LNCAP (cell line): ENCODE data around the gene CMTM1.

Experiments
- TF ChIP-seq, protein P1 (sequence below): fragments of 450-650 bp; IDR thresholded peaks from 2 replicates; pipeline ENCODE4 v1.5.1; 2017; ENCODE audit warnings: mild to moderate bottlenecking

Gene CMTM1

DNA sequence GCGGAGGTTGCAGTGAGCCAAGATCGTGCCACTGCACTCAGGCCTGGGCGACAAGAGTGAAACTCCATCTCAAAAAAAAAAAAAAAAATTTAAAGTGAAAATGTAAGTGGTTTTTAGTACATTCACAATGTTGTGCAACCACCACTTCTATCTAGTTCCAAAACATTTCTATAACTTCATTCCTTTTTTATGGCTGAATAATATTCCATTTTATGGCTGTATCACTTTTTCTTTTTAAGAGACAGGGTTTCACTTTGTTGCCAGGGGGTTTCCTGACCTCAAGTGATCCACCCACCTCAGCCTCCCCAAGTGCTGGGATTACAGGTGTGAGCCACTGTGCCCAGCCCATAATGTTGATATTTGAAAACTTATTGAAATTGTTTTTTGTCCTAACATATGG lies 26.6 kb downstream of the CMTM1 start:
- TF ChIP-seq, protein P1, sequence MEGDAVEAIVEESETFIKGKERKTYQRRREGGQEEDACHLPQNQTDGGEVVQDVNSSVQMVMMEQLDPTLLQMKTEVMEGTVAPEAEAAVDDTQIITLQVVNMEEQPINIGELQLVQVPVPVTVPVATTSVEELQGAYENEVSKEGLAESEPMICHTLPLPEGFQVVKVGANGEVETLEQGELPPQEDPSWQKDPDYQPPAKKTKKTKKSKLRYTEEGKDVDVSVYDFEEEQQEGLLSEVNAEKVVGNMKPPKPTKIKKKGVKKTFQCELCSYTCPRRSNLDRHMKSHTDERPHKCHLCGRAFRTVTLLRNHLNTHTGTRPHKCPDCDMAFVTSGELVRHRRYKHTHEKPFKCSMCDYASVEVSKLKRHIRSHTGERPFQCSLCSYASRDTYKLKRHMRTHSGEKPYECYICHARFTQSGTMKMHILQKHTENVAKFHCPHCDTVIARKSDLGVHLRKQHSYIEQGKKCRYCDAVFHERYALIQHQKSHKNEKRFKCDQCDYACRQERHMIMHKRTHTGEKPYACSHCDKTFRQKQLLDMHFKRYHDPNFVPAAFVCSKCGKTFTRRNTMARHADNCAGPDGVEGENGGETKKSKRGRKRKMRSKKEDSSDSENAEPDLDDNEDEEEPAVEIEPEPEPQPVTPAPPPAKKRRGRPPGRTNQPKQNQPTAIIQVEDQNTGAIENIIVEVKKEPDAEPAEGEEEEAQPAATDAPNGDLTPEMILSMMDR: no peak

DNA sequence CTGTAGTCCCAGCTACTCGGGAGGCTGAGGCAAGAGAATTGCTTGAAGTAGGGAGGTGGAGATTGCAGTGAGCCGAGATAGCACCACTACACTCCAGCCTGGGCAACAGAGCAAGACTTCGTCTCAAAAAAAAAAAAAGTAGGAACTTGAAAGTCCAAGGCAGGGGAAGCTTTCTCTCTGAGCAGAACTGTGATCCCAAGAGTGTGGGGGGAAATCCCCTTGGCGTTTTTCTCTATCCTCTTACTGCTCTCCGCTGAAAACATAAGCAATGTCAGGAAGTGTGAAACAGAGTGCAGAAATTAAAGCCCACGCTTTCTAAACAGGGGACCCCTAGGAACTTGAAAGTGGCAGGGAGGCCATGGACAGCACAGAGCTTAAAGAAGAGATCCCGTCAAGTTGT lies 28.5 kb downstream of the CMTM1 start:
- TF ChIP-seq, protein P1: no peak

DNA sequence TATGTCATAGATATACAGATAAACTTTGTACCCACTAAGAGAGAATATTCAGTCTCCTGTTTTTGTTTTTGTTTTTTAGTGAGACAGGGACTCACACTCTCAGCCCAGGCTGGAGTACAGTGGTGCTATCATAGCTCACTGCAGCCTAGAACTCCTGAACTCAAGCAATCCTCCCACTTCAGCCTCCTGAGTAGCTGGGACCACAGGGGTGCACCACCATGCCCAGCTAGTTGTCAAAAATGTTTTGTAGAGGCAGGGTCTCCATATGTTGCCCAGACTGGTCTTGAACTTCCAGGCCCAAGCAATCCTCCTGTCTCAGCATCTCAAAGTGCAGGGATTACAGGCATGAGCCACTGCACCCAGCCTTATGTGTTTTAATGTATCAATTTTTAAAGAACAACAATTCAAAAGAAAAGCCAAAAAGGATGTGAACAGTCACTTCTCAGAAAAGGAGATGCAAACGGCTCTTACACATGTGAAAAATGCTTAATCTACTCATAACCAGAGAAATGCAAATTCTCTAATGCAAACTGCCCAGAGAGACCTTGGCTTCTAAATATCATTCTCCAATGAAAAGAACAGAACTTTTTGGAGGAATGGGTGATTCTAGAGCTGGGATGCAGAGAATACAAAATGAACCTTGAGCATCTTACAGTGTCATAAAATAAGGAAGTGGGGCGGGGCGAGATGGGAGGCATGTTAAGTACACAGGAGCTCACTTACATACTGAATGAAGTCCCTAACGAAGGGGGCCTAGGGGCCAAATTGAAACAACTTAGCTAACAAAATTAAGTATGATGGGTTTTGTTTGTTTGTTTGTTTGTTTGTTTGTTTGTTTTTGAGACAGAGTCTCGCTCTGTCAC lies 31.0 kb downstream of the CMTM1 start:
- TF ChIP-seq, protein P1: no peak

DNA sequence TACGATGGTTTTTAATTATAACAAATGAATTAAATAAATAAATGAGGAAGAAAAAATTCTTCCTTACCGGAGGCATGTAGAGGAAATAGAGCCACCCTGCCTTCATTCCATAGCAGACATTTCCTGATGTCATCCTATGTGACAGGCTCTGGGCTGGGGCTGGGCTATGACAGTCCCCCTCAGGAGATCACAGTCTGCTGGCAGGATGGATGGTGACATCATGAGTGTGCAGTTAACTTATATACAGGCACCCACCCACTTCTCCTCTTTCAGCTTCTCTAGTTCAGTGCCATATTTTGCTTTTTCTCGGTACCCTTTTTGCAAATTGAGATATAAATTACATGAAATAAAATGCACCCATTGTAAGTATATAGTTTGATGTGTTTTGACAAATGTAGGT lies 31.9 kb downstream of the CMTM1 start:
- TF ChIP-seq, protein P1: no peak

DNA sequence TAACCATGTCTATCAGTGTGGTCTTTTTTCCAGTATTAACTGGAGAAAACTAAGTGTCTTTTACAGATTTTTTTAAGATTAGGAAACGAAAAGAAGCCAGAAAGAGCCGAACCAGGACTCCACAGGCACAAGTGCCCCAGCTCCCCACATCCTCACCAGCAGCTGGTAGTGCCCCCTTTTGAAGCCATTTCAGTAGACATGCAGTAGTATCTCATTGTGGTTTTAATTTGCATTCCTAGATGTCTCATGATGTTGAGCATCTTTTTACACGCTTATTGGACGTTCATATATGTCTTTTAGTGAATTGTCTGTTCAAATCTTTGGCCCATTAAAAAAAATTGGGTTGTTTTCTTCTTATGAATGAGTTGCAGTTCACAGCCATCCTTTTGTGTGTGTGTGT lies 33.5 kb downstream of the CMTM1 start:
- TF ChIP-seq, protein P1: no peak

DNA sequence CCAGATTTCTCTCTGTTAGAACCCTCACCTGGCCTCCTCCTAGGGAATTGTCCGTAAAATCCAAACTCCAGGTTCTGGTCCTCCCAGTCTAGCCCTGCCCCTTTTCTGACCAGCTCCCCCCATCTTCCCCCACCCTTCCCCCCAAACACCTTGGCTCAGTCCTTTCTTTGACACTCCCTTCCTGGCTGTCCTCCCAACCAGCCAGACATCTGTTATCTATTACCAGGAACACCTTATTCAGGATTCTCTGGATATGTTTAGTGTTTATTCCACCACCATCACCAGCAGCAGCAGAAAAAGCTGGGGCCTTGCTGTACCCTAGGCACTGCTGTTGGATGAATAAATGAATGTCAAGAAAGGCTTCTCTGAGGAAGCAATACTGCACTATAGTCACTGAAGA lies 34.2 kb downstream of the CMTM1 start:
- TF ChIP-seq, protein P1: no peak

DNA sequence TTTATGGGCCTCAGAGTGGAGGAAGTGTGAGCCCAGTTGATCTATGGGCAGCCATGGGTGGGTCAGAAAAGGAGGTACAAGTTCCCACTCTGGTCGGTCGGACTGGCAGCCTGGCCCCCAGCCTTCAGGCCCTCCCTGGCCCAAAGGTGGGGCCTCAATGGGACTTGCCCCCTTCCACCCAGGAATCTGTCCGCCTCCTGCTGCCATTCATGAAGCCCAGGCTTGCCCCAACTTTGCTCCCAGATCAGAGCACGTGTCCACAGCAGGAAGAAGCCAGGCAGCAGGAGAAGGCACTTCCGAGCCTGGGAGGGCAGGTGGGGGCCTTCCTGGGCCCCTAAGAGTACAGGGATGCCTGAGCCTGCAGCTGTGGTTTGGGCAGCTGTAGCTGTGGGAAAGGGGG lies 35.2 kb downstream of the CMTM1 start:
- TF ChIP-seq, protein P1: no peak
